H9 (cell line): Measurements from ENCODE around the gene RUNX2. TPM values are rescaled to one million over a fixed set of nuclear protein-coding genes. Genes with fewer than 3 reads are reported as not detected.

Experiments used
- DNase-seq: peaks from one replicate; pipeline ENCODE4 v3.0.0-alpha.2; 2017
- H2AFZ ChIP-seq: one replicate; pipeline ENCODE4 v1.6.1; 2013; ENCODE audit warnings: mild to moderate bottlenecking, low read length, control low read depth, moderate library complexity
- H2AK5ac ChIP-seq: 2 replicates; pipeline ENCODE4 v1.6.1; 2013; ENCODE audit warnings: low read length, control low read depth, mixed read lengths; ENCODE audit not compliant: insufficient read length
- H2BK120ac ChIP-seq: one replicate; pipeline ENCODE4 v1.6.1; 2013; ENCODE audit warnings: low read depth, mild to moderate bottlenecking, low read length, control low read depth, inconsistent platforms; ENCODE audit not compliant: poor library complexity, severe bottlenecking
- H2BK12ac ChIP-seq: 2 replicates; pipeline ENCODE4 v1.6.1; 2013; ENCODE audit warnings: low read length, control low read depth, mixed read lengths, low read depth; ENCODE audit not compliant: insufficient read length
- H2BK15ac ChIP-seq: 2 replicates; pipeline ENCODE4 v1.6.1; 2013; ENCODE audit warnings: low read depth, low read length, control low read depth
- H2BK20ac ChIP-seq: one replicate; pipeline ENCODE4 v1.6.1; 2013; ENCODE audit warnings: low read depth, mild to moderate bottlenecking, low read length, control low read depth, inconsistent platforms; ENCODE audit not compliant: poor library complexity, severe bottlenecking
- H2BK5ac ChIP-seq: 2 replicates; pipeline ENCODE4 v1.6.1; 2013; ENCODE audit warnings: low read length, control low read depth, mixed read lengths; ENCODE audit not compliant: insufficient read length
- H3K14ac ChIP-seq: 2 replicates; pipeline ENCODE4 v1.6.1; 2013; ENCODE audit warnings: low read length, control low read depth; ENCODE audit not compliant: insufficient read depth
- H3K18ac ChIP-seq: 2 replicates; pipeline ENCODE4 v1.6.1; 2013; ENCODE audit warnings: low read depth, mild to moderate bottlenecking, mixed read lengths, low read length, control low read depth; ENCODE audit not compliant: insufficient read length
- H3K23ac ChIP-seq: 2 replicates; pipeline ENCODE4 v1.6.1; 2013; ENCODE audit warnings: low read length, control low read depth, mixed read lengths, low read depth; ENCODE audit not compliant: insufficient read length
- H3K23me2 ChIP-seq: 2 replicates; pipeline ENCODE4 v1.6.1; 2013; ENCODE audit warnings: low read depth, mild to moderate bottlenecking, mixed read lengths, low read length, control low read depth; ENCODE audit not compliant: insufficient read length, poor library complexity, severe bottlenecking
- H3K27ac ChIP-seq: 2 replicates; pipeline ENCODE4 v1.5.1; 2013; ENCODE audit warnings: low read length, control low read depth, mixed read lengths, low read depth; ENCODE audit not compliant: insufficient read length
- H3K27me3 ChIP-seq: 2 replicates; pipeline ENCODE4 v1.6.1; 2013; ENCODE audit warnings: low read length, control low read depth, inconsistent platforms; ENCODE audit not compliant: insufficient read depth
- H3K4ac ChIP-seq: 2 replicates; pipeline ENCODE4 v1.6.1; 2013; ENCODE audit warnings: low read depth, mild to moderate bottlenecking, control low read depth, inconsistent platforms, low read length, moderate library complexity
- H3K4me1 ChIP-seq: 2 replicates; pipeline ENCODE4 v1.6.1; 2013; ENCODE audit warnings: low read length, control low read depth, inconsistent platforms; ENCODE audit not compliant: insufficient read depth
- H3K4me2 ChIP-seq: 2 replicates; pipeline ENCODE4 v1.6.1; 2013; ENCODE audit warnings: low read length, control low read depth, mixed read lengths; ENCODE audit not compliant: insufficient read length, insufficient read depth
- H3K56ac ChIP-seq: 2 replicates; pipeline ENCODE4 v1.6.1; 2013; ENCODE audit warnings: low read depth, mild to moderate bottlenecking, mixed read lengths, low read length, control low read depth; ENCODE audit not compliant: insufficient read length
- H3K79me1 ChIP-seq: 2 replicates; pipeline ENCODE4 v1.6.1; 2013; ENCODE audit warnings: low read depth, mild to moderate bottlenecking, moderate library complexity, low read length, control low read depth, inconsistent platforms; ENCODE audit not compliant: insufficient read depth, poor library complexity, severe bottlenecking
- H3K79me2 ChIP-seq: 2 replicates; pipeline ENCODE4 v1.6.1; 2013; ENCODE audit warnings: low read length, control low read depth, inconsistent platforms; ENCODE audit not compliant: insufficient read depth
- H3K9ac ChIP-seq: 2 replicates; pipeline ENCODE4 v1.6.1; 2013; ENCODE audit warnings: low read length, control low read depth, mixed read lengths; ENCODE audit not compliant: insufficient read length; ENCODE audit errors: extremely low read depth
- H3K9me3 ChIP-seq: one replicate; pipeline ENCODE4 v1.6.1; 2013; ENCODE audit warnings: low read depth, low read length, inconsistent platforms; ENCODE audit not compliant: control insufficient read depth
- H3T11ph ChIP-seq: one replicate; pipeline ENCODE4 v1.6.1; 2013; ENCODE audit warnings: mild to moderate bottlenecking, low read length, control low read depth, inconsistent platforms
- H4K20me1 ChIP-seq: one replicate; pipeline ENCODE4 v1.6.1; 2013; ENCODE audit not compliant: control insufficient read depth, insufficient read length, insufficient read depth
- H4K5ac ChIP-seq: 2 replicates; pipeline ENCODE4 v1.6.1; 2013; ENCODE audit warnings: low read depth, mild to moderate bottlenecking, mixed read lengths, low read length, control low read depth; ENCODE audit not compliant: insufficient read length
- H4K8ac ChIP-seq: replicated peaks from 2 replicates; pipeline ENCODE4 v1.6.1; 2013; ENCODE audit warnings: low read length, control low read depth, mixed read lengths, low read depth; ENCODE audit not compliant: insufficient read length
- H4K91ac ChIP-seq: 2 replicates; pipeline ENCODE4 v1.6.1; 2013; ENCODE audit warnings: low read depth, mild to moderate bottlenecking, moderate library complexity, mixed read lengths, low read length, control low read depth; ENCODE audit not compliant: insufficient read length
- H3K27ac Mint-ChIP-seq, 3 experiments: 2 replicates in 2 of 3; 3 replicates in 1 of 3; pipeline ENCODE4 v1.8.0; 2020 to 2021; ENCODE audit warnings: mixed read lengths in 3 of 3, mild to moderate bottlenecking in 1 of 3, moderate library complexity in 1 of 3
- H3K27me3 Mint-ChIP-seq: 2 replicates; pipeline ENCODE4 v1.8.0; 2021; ENCODE audit warnings: low read depth, mild to moderate bottlenecking, moderate library complexity, mixed read lengths
- H3K36me3 Mint-ChIP-seq, 3 experiments: 2 replicates in 2 of 3; 3 replicates in 1 of 3; pipeline ENCODE4 v1.8.0; 2020 to 2021; ENCODE audit warnings: low read depth in 3 of 3, mixed read lengths in 3 of 3; ENCODE audit not compliant: insufficient read depth in 1 of 3
- H3K4me1 Mint-ChIP-seq, 2 experiments: 2 replicates each; pipeline ENCODE4 v1.8.0; 2020; ENCODE audit warnings: mixed read lengths in 2 of 2
- H3K4me3 Mint-ChIP-seq, 2 experiments: 2 replicates in 1 of 2; 3 replicates in 1 of 2; pipeline ENCODE4 v1.8.0; 2020 to 2021; ENCODE audit warnings: mild to moderate bottlenecking in 2 of 2, mixed read lengths in 2 of 2, moderate library complexity in 1 of 2
- H3K9me3 Mint-ChIP-seq, 2 experiments: 2 replicates in 1 of 2; 3 replicates in 1 of 2; pipeline ENCODE4 v1.8.0; 2020; ENCODE audit warnings: mild to moderate bottlenecking in 2 of 2, mixed read lengths in 2 of 2, moderate library complexity in 1 of 2
- CTCF ChIP-seq: fragments of 200-600 bp; sonication (generic); conservative IDR thresholded peaks from 3 replicates; pipeline ENCODE4 v1.8.0; 2021; ENCODE audit warnings: antibody characterized with exemption, mild to moderate bottlenecking
- WGBS: extraction: QIAGEN DNeasy Blood & Tissue Kit; methylation state at CpG from one replicate; pipeline ENCODE4 v1.1.7; 2013; ENCODE audit warnings: missing lambda C conversion rate, low lambda C conversion rate, mixed read lengths; ENCODE audit not compliant: insufficient read length; ENCODE audit errors: extremely low coverage; 5-methylcytosine and 5-hydroxymethylcytosine counted together
- total RNA-seq: library from RNA; stranded (reverse); gene quantifications from 2 replicates; pipeline ENCODE4 v1.2.1, GENCODE V29; 2021

RUNX2 gene
- total RNA-seq, 1 experiment from 2014 or later = 0.15 TPM

GRCh38 chr6:45462190-45463134, 134.3 kb downstream of the RUNX2 start:
- H2BK12ac ChIP-seq = no peak overlapping the region
- H3K9ac ChIP-seq = no peak overlapping the region
- no peaks in the 10 kb centered on the region for H3K4me1 ChIP-seq
- no peak overlapping the region for H3K4me3 Mint-ChIP-seq
- no peak overlapping the region for H4K91ac ChIP-seq
- H3K27ac Mint-ChIP-seq = no peak overlapping the region
- no peak overlapping the region for H4K8ac ChIP-seq
- no peaks in the 10 kb centered on the region for H3K36me3 Mint-ChIP-seq
- H2AFZ ChIP-seq = no peak overlapping the region
- H2BK120ac ChIP-seq = no peak overlapping the region
- no peak overlapping the region for H2BK5ac ChIP-seq
- no peak overlapping the region for H3K56ac ChIP-seq
- no peak overlapping the region for H3K4ac ChIP-seq
- H3K18ac ChIP-seq = no peak overlapping the region
- no peak for DNase-seq
- TF ChIP-seq CTCF = no peak
- no peak overlapping the region for H3K27ac ChIP-seq
- H2AK5ac ChIP-seq = no peak overlapping the region
- H3K4me1 Mint-ChIP-seq = no peaks in the 10 kb centered on the region
- no peaks in the 10 kb centered on the region for H4K20me1 ChIP-seq
- no peaks in the 10 kb centered on the region for H3K9me3 ChIP-seq
- H3K27me3 ChIP-seq = no peaks in the 10 kb centered on the region
- H2BK20ac ChIP-seq = no peak overlapping the region
- H3K79me2 ChIP-seq = no peaks in the 10 kb centered on the region
- no peak overlapping the region for H4K5ac ChIP-seq
- H3K79me1 ChIP-seq = no peaks in the 10 kb centered on the region
- H3K23me2 ChIP-seq = no peaks in the 10 kb centered on the region
- no peak overlapping the region for H2BK15ac ChIP-seq
- no peaks in the 10 kb centered on the region for H3K27me3 Mint-ChIP-seq
- WGBS = 100% methylated on average over 1 of the region's 7 CpGs
- no peak overlapping the region for H3T11ph ChIP-seq
- H3K23ac ChIP-seq = no peak overlapping the region
- no peak overlapping the region for H3K4me2 ChIP-seq
- no peaks in the 10 kb centered on the region for H3K9me3 Mint-ChIP-seq
- H3K14ac ChIP-seq = no peak overlapping the region
